ENCODE results near the gene LRFN2. TPM values are rescaled to one million over a fixed set of nuclear protein-coding genes. Genes with fewer than 3 reads are reported as not detected.

Gene LRFN2
- total RNA-seq, 3 donors from 2014 or later = 0.14 to 0.29 (median 0.16) TPM

- no peak for ATAC-seq
- no peaks in the 10 kb centered on the region for H3K36me3 ChIP-seq (ENCODE audit: low read depth)
- no peak for TF ChIP-seq CTCF (IDR thresholded peaks at IDR 0.05)
These were observed 213.9 kb downstream of the LRFN2 start for GRCh38 chr6:40373267-40373666.

DNA sequence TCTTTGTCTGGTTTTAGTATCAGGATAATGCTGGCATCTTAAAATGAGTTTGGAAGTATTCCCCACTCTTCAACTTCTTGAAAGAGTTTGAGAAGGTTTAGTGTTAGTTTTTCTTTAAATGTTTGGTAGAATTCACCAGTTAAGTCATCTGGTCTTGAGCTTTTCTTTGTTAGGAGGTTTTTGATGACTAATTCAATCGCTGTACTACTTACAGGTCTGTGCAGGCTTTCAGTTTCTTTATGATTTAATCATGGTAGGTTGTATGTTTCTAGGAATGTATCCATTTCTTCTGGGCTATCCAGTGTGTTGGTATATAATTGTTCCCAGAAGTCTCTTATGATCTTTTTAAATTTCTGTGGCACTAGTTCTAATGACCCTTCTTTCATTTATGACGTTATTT lies 215.5 kb downstream of the LRFN2 start:
- Histone ChIP-seq H3K4me1 (ENCODE audit: low read depth) (no peaks in the 10 kb centered on the region), H3K36me3 (ENCODE audit: low read depth) (no peaks in the 10 kb centered on the region), H3K9me3 (no peaks in the 10 kb centered on the region), H3K4me3 (no peak overlapping the region)
- DNase-seq (no peak), ATAC-seq (no peak)
- intact Hi-C loops (cut with DNase I, micrococcal nuclease) = no loop called here
- TF ChIP-seq CTCF (IDR thresholded peaks at IDR 0.05) = no peak

More at GRCh38 chr6:40373267-40373666, 213.9 kb downstream of the LRFN2 start:
- H3K9me3 ChIP-seq = no peaks in the 10 kb centered on the region
- H3K4me3 ChIP-seq = no peak overlapping the region
- DNase-seq = no peak
- intact Hi-C loops (cut with DNase I, micrococcal nuclease) = no loop called here
- H3K4me1 ChIP-seq (ENCODE audit: low read depth) = no peaks in the 10 kb centered on the region

DNA sequence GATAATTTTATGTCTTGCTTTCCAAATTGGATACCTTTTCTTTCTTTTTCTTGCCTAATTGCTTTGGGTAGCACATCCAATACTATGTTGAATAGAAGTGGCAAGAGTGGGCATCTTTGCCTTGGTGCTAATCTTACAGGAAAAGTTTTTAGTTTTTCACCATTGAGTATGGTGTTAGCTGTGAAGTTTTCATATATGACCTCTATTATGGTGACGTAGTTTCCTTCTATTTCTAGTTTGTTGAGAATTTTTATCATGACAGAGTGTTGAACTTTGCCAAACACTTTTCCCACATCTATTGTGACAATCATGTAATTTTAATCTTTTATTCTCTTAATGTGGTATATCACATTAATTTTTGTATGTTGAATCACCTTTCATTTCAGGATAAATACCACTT lies 216.1 kb downstream of the LRFN2 start:
- Histone ChIP-seq H3K4me3 (no peak overlapping the region), H3K4me1 (ENCODE audit: low read depth) (no peaks in the 10 kb centered on the region), H3K36me3 (ENCODE audit: low read depth) (no peaks in the 10 kb centered on the region), H3K9me3 (no peaks in the 10 kb centered on the region)
- TF ChIP-seq CTCF (IDR thresholded peaks at IDR 0.05) = no peak
- ATAC-seq (no peak), DNase-seq (no peak)
- intact Hi-C loops (cut with DNase I, micrococcal nuclease) = no loop called here

DNA sequence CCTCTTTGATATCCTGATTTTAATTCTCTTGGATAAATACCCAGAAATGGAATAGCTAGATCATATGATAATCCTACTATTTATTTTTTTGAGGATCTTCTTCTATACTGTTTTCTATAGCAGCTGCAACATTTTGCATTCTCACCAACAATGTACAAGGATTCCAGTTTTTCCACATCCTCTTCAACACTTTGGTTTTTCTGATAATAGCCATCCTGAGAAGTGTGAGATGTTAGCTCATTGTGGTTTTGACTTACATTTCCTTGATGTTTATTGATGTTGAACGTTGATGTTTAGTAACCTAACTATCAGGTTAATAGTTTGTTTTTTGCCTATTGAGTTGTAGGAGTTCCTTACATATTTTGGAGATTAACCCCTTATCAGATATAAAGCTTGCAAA lies 217.3 kb downstream of the LRFN2 start:
- no peak for TF ChIP-seq CTCF (IDR thresholded peaks at IDR 0.05)
- intact Hi-C loops (cut with DNase I, micrococcal nuclease) = no loop called here
- DNase-seq (no peak), ATAC-seq (no peak)
- Histone ChIP-seq H3K36me3 (ENCODE audit: low read depth) (no peaks in the 10 kb centered on the region), H3K4me1 (ENCODE audit: low read depth) (no peaks in the 10 kb centered on the region), H3K4me3 (no peak overlapping the region), H3K9me3 (no peaks in the 10 kb centered on the region)

- H3K4me1 ChIP-seq (ENCODE audit: low read depth) = no peaks in the 10 kb centered on the region
- intact Hi-C loops (cut with DNase I, micrococcal nuclease) = no loop called here
- ATAC-seq (no peak), DNase-seq (no peak)
- TF ChIP-seq CTCF (IDR thresholded peaks at IDR 0.05) = no peak
- H3K9me3 ChIP-seq = no peaks in the 10 kb centered on the region
- H3K36me3 ChIP-seq (ENCODE audit: low read depth) = no peaks in the 10 kb centered on the region
- H3K4me3 ChIP-seq = no peak overlapping the region
These were observed 218.1 kb downstream of the LRFN2 start for GRCh38 chr6:40369042-40369441.

GRCh38 chr6:40362859-40363258 lies 224.3 kb downstream of the LRFN2 start:
- TF ChIP-seq CTCF (IDR thresholded peaks at IDR 0.05) = no peak
- intact Hi-C loops (cut with DNase I, micrococcal nuclease) = no loop called here
- Histone ChIP-seq H3K4me3 (no peak overlapping the region), H3K4me1 (ENCODE audit: low read depth) (no peaks in the 10 kb centered on the region), H3K36me3 (ENCODE audit: low read depth) (no peaks in the 10 kb centered on the region), H3K9me3 (no peaks in the 10 kb centered on the region)
- no peak for ATAC-seq
- no peak for DNase-seq
